Thoracic aorta (tissue), 2 donors: ENCODE measurements around the gene SERPINA4. TPM values are rescaled to one million over a fixed set of nuclear protein-coding genes. Genes with fewer than 3 reads are reported as not detected.

Experiments
- ATAC-seq: fragments of 150-250 bp; one replicate; pipeline ENCODE4 v1.8.0; 2017; ENCODE audit warnings: low read depth; ENCODE audit not compliant: insufficient number of reproducible peaks, low FRiP score
- DNase-seq: peaks from one replicate; pipeline ENCODE4 v3.0.0-alpha.2; 2020; ENCODE audit warnings: low spot score
- H3K27ac ChIP-seq, 2 donors: fragments of 200-600 bp; sonication (generic); 1 replicate in 1 of 2; 2 replicates in 1 of 2; pipeline ENCODE4 v1.5.1; 2016; ENCODE audit warnings: mild to moderate bottlenecking in 2 of 2, moderate library complexity in 2 of 2
- H3K27me3 ChIP-seq: fragments of 200-600 bp; sonication (generic); replicated peaks from 2 replicates; pipeline ENCODE4 v1.6.0; 2016; ENCODE audit warnings: mild to moderate bottlenecking; ENCODE audit not compliant: insufficient read depth
- H3K36me3 ChIP-seq: fragments of 200-600 bp; sonication (generic); one replicate; pipeline ENCODE4 v1.5.1; 2016
- H3K4me1 ChIP-seq, 2 donors: fragments of 200-600 bp; sonication (generic); 1 replicate in 1 of 2; 2 replicates in 1 of 2; pipeline versions ENCODE4 v1.5.1 to v1.6.0; 2016; ENCODE audit warnings: low read depth in 2 of 2, mild to moderate bottlenecking in 1 of 2; ENCODE audit not compliant: control insufficient read depth in 1 of 2
- H3K4me3 ChIP-seq: fragments of 200-600 bp; sonication (generic); 2 replicates; pipeline ENCODE4 v1.5.1; 2016; ENCODE audit warnings: mild to moderate bottlenecking
- H3K9me3 ChIP-seq: fragments of 200-600 bp; sonication (generic); 2 replicates; pipeline ENCODE4 v1.5.1; 2016
- total RNA-seq, 2 donors: library from RNA; depleted of rRNA; stranded (reverse); fragments of >200 nt; gene quantifications; one replicate each; pipeline versions ENCODE4 v1.1.0 to v1.2.3, GENCODE V29; 2016
- TF ChIP-seq, protein P1 (sequence below): fragments of 200-600 bp; sonication (generic); IDR thresholded peaks from one replicate; pipeline ENCODE4 v1.5.1; 2019; ENCODE audit warnings: antibody characterized with exemption

The SERPINA4 gene
- total RNA-seq, 2 donors from 2014 or later: not detected

DNA sequence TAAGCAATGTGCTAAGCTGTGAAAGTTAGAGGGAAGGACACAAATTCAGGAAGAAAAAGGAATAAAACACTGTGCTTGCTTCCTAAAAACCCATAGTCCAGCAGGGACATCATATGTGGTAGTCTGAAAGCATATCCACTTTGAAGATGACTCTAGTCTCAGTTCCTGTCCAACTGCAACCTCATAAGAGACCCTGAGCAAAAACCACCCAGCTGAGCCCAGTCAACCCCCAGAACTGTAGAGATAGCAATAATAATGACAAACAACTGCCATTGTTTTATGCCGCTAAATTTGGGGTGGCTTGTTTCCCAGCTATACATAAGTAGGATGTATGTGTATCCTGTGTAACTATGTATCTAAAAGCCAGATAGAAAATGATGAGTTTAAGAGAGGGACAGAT is 3.9 kb upstream of the SERPINA4 start:
- Histone ChIP-seq H3K4me3 (no peak overlapping the region), H3K27ac (no peak overlapping the region), H3K9me3 (peaks cover 10% of the 10 kb centered on the region), H3K4me1 (no peaks in the 10 kb centered on the region), H3K27me3 (no peaks in the 10 kb centered on the region), H3K36me3 (no peaks in the 10 kb centered on the region)
- TF ChIP-seq, protein P1, sequence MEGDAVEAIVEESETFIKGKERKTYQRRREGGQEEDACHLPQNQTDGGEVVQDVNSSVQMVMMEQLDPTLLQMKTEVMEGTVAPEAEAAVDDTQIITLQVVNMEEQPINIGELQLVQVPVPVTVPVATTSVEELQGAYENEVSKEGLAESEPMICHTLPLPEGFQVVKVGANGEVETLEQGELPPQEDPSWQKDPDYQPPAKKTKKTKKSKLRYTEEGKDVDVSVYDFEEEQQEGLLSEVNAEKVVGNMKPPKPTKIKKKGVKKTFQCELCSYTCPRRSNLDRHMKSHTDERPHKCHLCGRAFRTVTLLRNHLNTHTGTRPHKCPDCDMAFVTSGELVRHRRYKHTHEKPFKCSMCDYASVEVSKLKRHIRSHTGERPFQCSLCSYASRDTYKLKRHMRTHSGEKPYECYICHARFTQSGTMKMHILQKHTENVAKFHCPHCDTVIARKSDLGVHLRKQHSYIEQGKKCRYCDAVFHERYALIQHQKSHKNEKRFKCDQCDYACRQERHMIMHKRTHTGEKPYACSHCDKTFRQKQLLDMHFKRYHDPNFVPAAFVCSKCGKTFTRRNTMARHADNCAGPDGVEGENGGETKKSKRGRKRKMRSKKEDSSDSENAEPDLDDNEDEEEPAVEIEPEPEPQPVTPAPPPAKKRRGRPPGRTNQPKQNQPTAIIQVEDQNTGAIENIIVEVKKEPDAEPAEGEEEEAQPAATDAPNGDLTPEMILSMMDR: no peak
- ATAC-seq (no peak), DNase-seq (no peak)

DNA sequence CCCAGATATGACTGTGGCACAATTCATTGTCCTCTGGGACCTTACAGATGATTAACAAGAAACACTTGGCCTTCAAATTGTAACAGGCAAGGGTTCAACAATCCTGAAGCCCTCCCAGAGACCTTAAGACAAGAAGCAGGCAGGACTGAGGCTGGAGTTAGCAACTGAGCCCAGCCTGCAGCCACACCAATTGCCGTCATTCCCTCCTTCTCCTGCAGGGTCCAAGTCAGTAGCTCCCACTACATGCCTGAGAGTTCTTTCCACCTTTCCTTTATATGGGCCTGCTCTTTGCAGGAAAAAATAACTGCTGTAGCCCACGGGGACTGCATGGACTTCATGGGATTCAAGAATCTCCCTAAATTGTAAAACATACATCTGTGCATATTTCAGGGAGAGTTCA is 2.4 kb upstream of the SERPINA4 start:
- no peak for ATAC-seq
- no peaks in the 10 kb centered on the region for H3K27me3 ChIP-seq
- no peak overlapping the region for H3K27ac ChIP-seq
- TF ChIP-seq, protein P1: no peak
- peaks cover 10% of the 10 kb centered on the region for H3K9me3 ChIP-seq
- DNase-seq: no peak
- no peaks in the 10 kb centered on the region for H3K36me3 ChIP-seq
- no peaks in the 10 kb centered on the region for H3K4me1 ChIP-seq
- no peak overlapping the region for H3K4me3 ChIP-seq

DNA sequence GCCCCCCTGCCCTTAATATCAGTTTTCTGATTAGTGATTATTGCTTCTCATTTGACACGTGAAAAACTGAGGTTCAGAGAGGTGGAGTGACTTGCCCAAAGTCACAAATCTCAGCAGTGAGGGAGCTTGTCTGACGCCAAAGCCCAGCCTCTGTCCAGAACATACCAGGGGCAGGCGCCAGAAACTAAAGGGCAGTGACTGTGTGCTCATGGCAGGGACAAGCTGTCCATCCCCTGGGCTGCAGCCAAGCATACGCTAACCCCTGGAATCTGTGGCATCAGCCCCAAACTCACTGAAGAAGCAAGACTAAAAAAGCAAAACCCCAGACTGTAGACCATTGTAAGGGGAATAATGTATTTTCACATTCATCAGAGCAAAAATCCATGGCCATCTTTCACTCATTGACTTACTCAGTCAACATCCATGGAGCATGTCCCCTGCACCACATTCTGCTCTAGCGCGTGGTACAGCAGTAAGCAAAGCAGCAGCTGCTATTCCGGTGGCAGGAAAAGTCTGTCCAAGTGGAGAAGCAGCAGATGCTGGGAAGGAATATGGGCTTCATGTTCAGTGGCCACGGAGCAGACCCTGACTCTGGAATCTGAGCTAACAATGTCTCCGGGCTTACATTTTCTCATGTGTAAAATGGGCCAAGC is 1.5 kb upstream of the SERPINA4 start:
- Histone ChIP-seq H3K36me3 (no peaks in the 10 kb centered on the region), H3K4me3 (no peak overlapping the region), H3K27me3 (no peaks in the 10 kb centered on the region), H3K4me1 (no peaks in the 10 kb centered on the region), H3K9me3 (peaks cover 3% of the 10 kb centered on the region), H3K27ac (no peak overlapping the region)
- ATAC-seq: no peak
- DNase-seq: no peak
- TF ChIP-seq, protein P1: no peak

DNA sequence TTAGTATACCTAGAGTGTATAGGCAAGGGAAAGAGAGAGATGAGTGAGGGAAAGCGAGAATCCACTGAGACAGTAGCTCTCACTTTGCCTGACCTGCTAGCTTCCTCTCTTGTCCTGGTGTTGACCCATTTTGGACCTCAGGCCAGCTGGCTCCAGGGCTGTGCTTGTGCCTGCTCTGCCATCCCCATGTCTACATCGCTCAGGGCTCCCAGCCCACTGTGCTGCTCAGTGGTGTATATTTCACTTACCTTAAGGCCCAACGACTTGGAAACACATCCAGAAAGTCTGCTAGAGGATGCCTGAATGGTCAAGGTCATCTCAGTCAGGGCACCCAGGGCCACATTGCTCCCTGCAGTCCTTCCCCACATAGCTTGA is 964 bp upstream of the SERPINA4 start:
- DNase-seq: no peak
- Histone ChIP-seq H3K36me3 (no peaks in the 10 kb centered on the region), H3K27ac (no peak overlapping the region), H3K4me3 (no peak overlapping the region), H3K9me3 (no peaks in the 10 kb centered on the region), H3K27me3 (no peaks in the 10 kb centered on the region), H3K4me1 (no peaks in the 10 kb centered on the region)
- TF ChIP-seq, protein P1: no peak
- no peak for ATAC-seq

DNA sequence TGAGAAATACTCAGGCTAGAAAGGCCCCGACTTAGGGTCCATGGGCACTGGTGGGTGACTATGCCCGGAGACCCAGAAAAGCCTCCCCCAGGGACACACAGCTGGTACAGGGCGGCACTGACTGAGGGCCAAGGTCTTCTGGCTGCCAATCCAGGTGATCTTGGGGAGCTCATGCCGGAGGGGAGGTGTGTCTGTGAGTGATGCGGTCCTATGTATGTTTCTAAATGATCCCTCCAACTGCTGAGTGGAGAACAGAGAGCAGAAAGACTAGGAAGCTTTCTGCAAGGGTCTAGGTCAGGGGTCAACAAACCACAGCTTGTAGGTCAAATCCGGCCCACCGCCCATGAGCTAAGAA is 391 bp downstream of the SERPINA4 start:
- Histone ChIP-seq H3K4me3 (no peak overlapping the region), H3K4me1 (no peaks in the 10 kb centered on the region), H3K27ac (no peak overlapping the region), H3K36me3 (no peaks in the 10 kb centered on the region), H3K27me3 (no peaks in the 10 kb centered on the region), H3K9me3 (no peaks in the 10 kb centered on the region)
- TF ChIP-seq, protein P1: no peak
- DNase-seq (no peak), ATAC-seq (no peak)
